ENCODE results near the gene PRPF18.

GRCh38 chr10:13658871-13659685, 72.3 kb downstream of the PRPF18 start:
- TF ChIP-seq YY1 (IDR thresholded peaks at IDR 0.05; ENCODE audit: insufficient read depth, insufficient read length) (no peak), ZNF274 (IDR thresholded peaks at IDR 0.05; ENCODE audit: low read depth, low read length) (no peak)

All from NT2/D1 (cell line).